ENCODE data around the gene BCR.

The BCR gene

GRCh38 chr22:23187871-23188700, 7.8 kb downstream of the BCR start:
- no peak for DNase-seq
- in situ Hi-C loops (cut with HindIII; ENCODE audit: low pct_ligation_motif_present, low pct_unique_long_range_greater_than_20kb, low sequenced_read_pairs) = no loop called here

GRCh38 chr22:23190526-23190925, 10.2 kb downstream of the BCR start:
- in situ Hi-C loops (cut with HindIII; ENCODE audit: low pct_ligation_motif_present, low pct_unique_long_range_greater_than_20kb, low sequenced_read_pairs) = no loop called here
- DNase-seq = no peak

GRCh38 chr22:23192133-23192532, 11.8 kb downstream of the BCR start:
- in situ Hi-C loops (cut with HindIII; ENCODE audit: low pct_ligation_motif_present, low pct_unique_long_range_greater_than_20kb, low sequenced_read_pairs) = no loop called here
- DNase-seq = no peak

- in situ Hi-C loops (cut with HindIII; ENCODE audit: low pct_ligation_motif_present, low pct_unique_long_range_greater_than_20kb, low sequenced_read_pairs) = no loop called here
- no peak for DNase-seq
These were observed 12.2 kb downstream of the BCR start for GRCh38 chr22:23192558-23192957.

- DNase-seq = no peak
- in situ Hi-C loops (cut with HindIII; ENCODE audit: low pct_ligation_motif_present, low pct_unique_long_range_greater_than_20kb, low sequenced_read_pairs) = no loop called here
These were observed 13.0 kb downstream of the BCR start for GRCh38 chr22:23193196-23193827.

- DNase-seq = no peak
- in situ Hi-C loops (cut with HindIII; ENCODE audit: low pct_ligation_motif_present, low pct_unique_long_range_greater_than_20kb, low sequenced_read_pairs) = no loop called here
These were observed 13.6 kb downstream of the BCR start for GRCh38 chr22:23193882-23194281.

GRCh38 chr22:23196165-23196564, 15.9 kb downstream of the BCR start:
- no peak for DNase-seq
- in situ Hi-C loops (cut with HindIII; ENCODE audit: low pct_ligation_motif_present, low pct_unique_long_range_greater_than_20kb, low sequenced_read_pairs) = no loop called here

GRCh38 chr22:23197836-23198235, 17.5 kb downstream of the BCR start:
- no peak for DNase-seq
- in situ Hi-C loops (cut with HindIII; ENCODE audit: low pct_ligation_motif_present, low pct_unique_long_range_greater_than_20kb, low sequenced_read_pairs) = no loop called here

GRCh38 chr22:23199159-23199558, 18.9 kb downstream of the BCR start:
- in situ Hi-C loops (cut with HindIII; ENCODE audit: low pct_ligation_motif_present, low pct_unique_long_range_greater_than_20kb, low sequenced_read_pairs) = no loop called here
- no peak for DNase-seq

- no peak for DNase-seq
- in situ Hi-C loops (cut with HindIII; ENCODE audit: low pct_ligation_motif_present, low pct_unique_long_range_greater_than_20kb, low sequenced_read_pairs) = no loop called here
These were observed 20.6 kb downstream of the BCR start for GRCh38 chr22:23200898-23201297.

- in situ Hi-C loops (cut with HindIII; ENCODE audit: low pct_ligation_motif_present, low pct_unique_long_range_greater_than_20kb, low sequenced_read_pairs) = no loop called here
These were observed 22.6 kb downstream of the BCR start for GRCh38 chr22:23202812-23203451.

GRCh38 chr22:23203452-23204124, 23.3 kb downstream of the BCR start:
- no peak for DNase-seq
- in situ Hi-C loops (cut with HindIII; ENCODE audit: low pct_ligation_motif_present, low pct_unique_long_range_greater_than_20kb, low sequenced_read_pairs) = no loop called here

More at GRCh38 chr22:23202812-23203451, 22.6 kb downstream of the BCR start:
- no peak for DNase-seq

GRCh38 chr22:23204125-23204488, 23.8 kb downstream of the BCR start:
- DNase-seq = no peak
- in situ Hi-C loops (cut with HindIII; ENCODE audit: low pct_ligation_motif_present, low pct_unique_long_range_greater_than_20kb, low sequenced_read_pairs) = no loop called here

GRCh38 chr22:23204541-23205157, 24.3 kb downstream of the BCR start:
- DNase-seq = no peak
- in situ Hi-C loops (cut with HindIII; ENCODE audit: low pct_ligation_motif_present, low pct_unique_long_range_greater_than_20kb, low sequenced_read_pairs) = no loop called here

GRCh38 chr22:23205339-23206049, 25.2 kb downstream of the BCR start:
- DNase-seq = no peak
- in situ Hi-C loops (cut with HindIII; ENCODE audit: low pct_ligation_motif_present, low pct_unique_long_range_greater_than_20kb, low sequenced_read_pairs) = no loop called here

- no peak for DNase-seq
- in situ Hi-C loops (cut with HindIII; ENCODE audit: low pct_ligation_motif_present, low pct_unique_long_range_greater_than_20kb, low sequenced_read_pairs) = no loop called here
These were observed 26.6 kb downstream of the BCR start for GRCh38 chr22:23206915-23207314.

GRCh38 chr22:23207729-23208393, 27.6 kb downstream of the BCR start:
- no peak for DNase-seq

More at GRCh38 chr22:23207729-23208393, 27.6 kb downstream of the BCR start:
- in situ Hi-C loops (cut with HindIII; ENCODE audit: low pct_ligation_motif_present, low pct_unique_long_range_greater_than_20kb, low sequenced_read_pairs) = no loop called here

Data from ACHN (cell line).